Tibial nerve (tissue), 4 donors: ENCODE results near the gene AFF3. TPM values are rescaled to one million over a fixed set of nuclear protein-coding genes. Genes with fewer than 3 reads are reported as not detected.

Experiments
- DNase-seq, 2 donors: peaks; one replicate each; pipeline ENCODE4 v3.0.0-alpha.2; 2019; ENCODE audit warnings: low spot score in 2 of 2
- H3K27ac ChIP-seq, 4 donors: fragments of 200-600 bp; sonication (generic) in 3 of 4; one replicate each; pipeline ENCODE4 v1.5.1; 2017 to 2019; ENCODE audit warnings: mild to moderate bottlenecking in 1 of 4
- H3K27me3 ChIP-seq, 2 donors: fragments of 200-600 bp; sonication (generic) in 1 of 2; one replicate each; pipeline versions ENCODE4 v1.5.1 to v1.6.0; 2017 to 2019
- H3K36me3 ChIP-seq, 3 donors: fragments of 200-600 bp; sonication (generic); one replicate each; pipeline ENCODE4 v1.5.1; 2018 to 2019
- H3K4me1 ChIP-seq, 4 donors: fragments of 200-600 bp; sonication (generic) in 3 of 4; one replicate each; pipeline ENCODE4 v1.5.1; 2017 to 2019
- H3K4me3 ChIP-seq, 4 donors: fragments of 200-600 bp; sonication (generic) in 3 of 4; one replicate each; pipeline ENCODE4 v1.5.1; 2017 to 2019; ENCODE audit warnings: mild to moderate bottlenecking in 1 of 4, moderate library complexity in 1 of 4
- H3K9me3 ChIP-seq, 4 donors: fragments of 200-600 bp; sonication (generic) in 3 of 4; one replicate each; pipeline ENCODE4 v1.5.1; 2017 to 2019
- CTCF ChIP-seq, 5 experiments: fragments of 200-600 bp in 3 of 5; fragments of 450-650 bp in 2 of 5; sonication (generic) in 3 of 5; IDR thresholded peaks; one replicate each; pipeline ENCODE4 v1.5.1; 2016 to 2019; ENCODE audit warnings: antibody characterized with exemption in 5 of 5, mild to moderate bottlenecking in 3 of 5, moderate library complexity in 2 of 5
- EP300 ChIP-seq, 2 donors: sonication (generic); formaldehyde crosslinking; IDR thresholded peaks; one replicate each; pipeline ENCODE4 v1.6.1; 2017; ENCODE audit warnings: antibody characterized with exemption in 2 of 2, mild to moderate bottlenecking in 1 of 2
- POLR2A ChIP-seq, 2 donors: fragments of 450-650 bp; IDR thresholded peaks; one replicate each; pipeline ENCODE4 v1.6.1; 2017; ENCODE audit warnings: antibody characterized with exemption in 2 of 2, mild to moderate bottlenecking in 2 of 2, moderate library complexity in 2 of 2
- WGBS, 2 donors: methylation state at CpG; one replicate each; pipeline ENCODE4 v1.1.5; 2018; 5-methylcytosine and 5-hydroxymethylcytosine counted together
- total RNA-seq, 4 donors: library from RNA; depleted of rRNA; stranded (reverse); fragments of >200 nt; gene quantifications; one replicate each; pipeline ENCODE4 v1.1.0, GENCODE V29; 2016

Gene AFF3
- total RNA-seq, 4 donors from 2014 or later = 7.2 to 36.0 (median 21.4) TPM

DNA sequence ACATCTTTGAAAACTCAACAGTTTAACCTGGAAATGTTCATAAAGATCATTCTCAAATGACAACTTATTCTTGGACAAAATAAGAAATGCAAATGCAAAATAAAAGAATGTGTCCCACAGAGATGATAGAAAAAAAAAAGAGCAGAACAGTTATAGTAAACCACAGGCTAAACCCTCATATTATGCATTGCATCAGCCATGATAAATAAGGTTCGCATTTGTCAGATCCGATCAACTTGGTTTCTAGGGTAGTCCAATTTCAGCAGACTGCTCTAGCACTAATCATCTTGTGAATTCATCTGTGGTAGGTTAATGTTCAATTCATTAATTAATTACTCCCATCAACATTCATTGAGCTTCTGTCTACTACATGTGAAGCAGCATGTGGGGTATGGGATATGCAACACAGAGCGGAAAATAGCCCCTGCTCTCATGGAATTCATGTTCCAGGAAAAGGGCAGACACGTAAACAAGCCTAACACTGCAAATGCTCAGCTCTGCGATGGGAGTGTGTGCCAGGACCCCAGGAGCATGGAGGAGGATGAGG is 336.4 kb downstream of the AFF3 start:
- Histone ChIP-seq H3K27me3 (no peaks in the 10 kb centered on the region), H3K4me1 (no peaks in the 10 kb centered on the region), H3K4me3 (no peak overlapping the region), H3K27ac (no peak overlapping the region), H3K36me3 (no peaks in the 10 kb centered on the region), H3K9me3 (no peaks in the 10 kb centered on the region)
- no peak for TF ChIP-seq POLR2A (IDR thresholded peaks at IDR 0.05)
- no peak for TF ChIP-seq EP300 (IDR thresholded peaks at IDR 0.05)
- no peak for TF ChIP-seq CTCF (IDR thresholded peaks at IDR 0.05)
- DNase-seq = no peak
- 89 to 96% methylated on average over 5 of the region's 5 CpGs for WGBS, 2 donors

DNA sequence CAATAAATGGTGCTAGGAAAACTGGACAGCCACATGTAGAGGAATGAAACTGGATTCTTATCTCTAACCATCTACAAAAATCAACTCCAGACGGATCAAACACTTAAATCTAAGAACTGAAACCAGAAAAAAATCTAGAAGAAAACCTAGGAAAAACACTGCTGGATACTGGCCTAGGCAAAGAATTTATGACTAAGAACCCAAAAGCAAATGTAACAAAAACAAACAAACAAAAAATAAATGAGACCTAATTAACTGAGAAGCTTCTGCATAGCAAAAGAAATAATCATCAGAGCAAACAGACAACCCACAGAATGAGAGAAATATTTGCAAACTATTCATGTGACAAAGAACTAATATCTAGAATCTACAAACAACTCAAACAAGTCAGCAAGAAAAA is 338.5 kb downstream of the AFF3 start:
- WGBS, 2 donors = 65 to 71% methylated on average over 1 of the region's 1 CpG
- no peak overlapping the region for H3K27ac ChIP-seq
- TF ChIP-seq EP300 (IDR thresholded peaks at IDR 0.05) = no peak
- TF ChIP-seq POLR2A (IDR thresholded peaks at IDR 0.05) = no peak
- TF ChIP-seq CTCF (IDR thresholded peaks at IDR 0.05) = no peak
- no peak for DNase-seq
- H3K9me3 ChIP-seq = no peaks in the 10 kb centered on the region
- no peaks in the 10 kb centered on the region for H3K36me3 ChIP-seq
- no peaks in the 10 kb centered on the region for H3K4me1 ChIP-seq
- H3K27me3 ChIP-seq = no peaks in the 10 kb centered on the region
- H3K4me3 ChIP-seq = no peak overlapping the region

GRCh38 chr2:99802734-99803133 is 339.7 kb downstream of the AFF3 start:
- WGBS, 2 donors = 75 to 76% methylated on average over 1 of the region's 1 CpG
- no peaks in the 10 kb centered on the region for H3K36me3 ChIP-seq
- H3K4me3 ChIP-seq = no peak overlapping the region
- no peak overlapping the region for H3K27ac ChIP-seq
- H3K4me1 ChIP-seq = no peaks in the 10 kb centered on the region
- peaks cover 0 to 6% (median 0%) of the 10 kb centered on the region in 4 donors for H3K9me3 ChIP-seq
- DNase-seq = no peak
- TF ChIP-seq CTCF (IDR thresholded peaks at IDR 0.05) = no peak
- TF ChIP-seq EP300 (IDR thresholded peaks at IDR 0.05) = no peak
- no peak for TF ChIP-seq POLR2A (IDR thresholded peaks at IDR 0.05)
- no peaks in the 10 kb centered on the region for H3K27me3 ChIP-seq

GRCh38 chr2:99801327-99801901 is 341.0 kb downstream of the AFF3 start:
- 76 to 81% methylated on average over 4 of the region's 4 CpGs for WGBS, 2 donors

More at GRCh38 chr2:99801327-99801901, 341.0 kb downstream of the AFF3 start:
- DNase-seq = no peak
- H3K4me1 ChIP-seq = no peaks in the 10 kb centered on the region
- H3K4me3 ChIP-seq = no peak overlapping the region
- TF ChIP-seq EP300 (IDR thresholded peaks at IDR 0.05) = no peak
- TF ChIP-seq POLR2A (IDR thresholded peaks at IDR 0.05) = no peak
- no peak for TF ChIP-seq CTCF (IDR thresholded peaks at IDR 0.05)
- H3K9me3 ChIP-seq = peaks cover 0 to 19% (median 0%) of the 10 kb centered on the region in 4 donors
- H3K36me3 ChIP-seq = no peaks in the 10 kb centered on the region
- H3K27me3 ChIP-seq = no peaks in the 10 kb centered on the region
- H3K27ac ChIP-seq = no peak overlapping the region
